SH-SY5Y (cell line): ENCODE measurements around the gene TTC21A.

Experiments used
- GATA2 ChIP-seq: IDR thresholded peaks from 2 replicates; pipeline ENCODE4 v1.6.1; 2011; ENCODE audit warnings: mild to moderate bottlenecking, low read depth, low read length
- GATA3 ChIP-seq: IDR thresholded peaks from 2 replicates; pipeline ENCODE4 v1.6.1; 2011; ENCODE audit warnings: low read depth, mild to moderate bottlenecking, low read length, moderate library complexity

DNA sequence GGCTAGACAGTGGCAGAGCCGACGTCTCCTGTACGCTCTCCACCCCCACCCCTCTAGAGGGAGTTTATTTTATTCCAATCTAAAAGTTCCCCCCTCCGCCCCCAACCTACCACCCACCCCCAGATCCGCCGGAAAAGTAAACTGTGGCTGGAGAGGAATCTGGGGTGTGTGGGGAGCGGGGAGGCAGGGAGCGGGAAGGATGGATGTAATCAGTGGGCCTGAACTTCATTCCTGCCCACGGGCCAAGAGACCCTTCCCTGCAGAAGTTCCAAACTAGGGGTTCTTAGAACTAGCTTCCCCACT is 46.4 kb downstream of the TTC21A start:
- TF ChIP-seq GATA3 = no peak
- TF ChIP-seq GATA2 = no peak
